ENCODE data around the gene PDE4D.

PDE4D gene

GRCh38 chr5:59893429-59894227 is at the start of gene PDE4D:
Gene PDE4D, minus strand, starts transcription at chr5:59893726.
- Histone ChIP-seq H3K4me1 (ENCODE audit: control insufficient read depth, insufficient read depth, low read length) (no peaks in the 10 kb centered on the region), H3K4me3 (ENCODE audit: low read depth, low read length) (peak within 1 kb of the TSS; percentile 65), H3K36me3 (ENCODE audit: control insufficient read depth, insufficient read depth, low read length) (no peaks in the 10 kb centered on the region), H3K9me3 (ENCODE audit: control insufficient read depth, insufficient read depth, low read length) (no peaks in the 10 kb centered on the region), H3K27me3 (ENCODE audit: control insufficient read depth, insufficient read depth, low read length) (peaks cover 58% of the 10 kb centered on the region), H3K9ac (ENCODE audit: low read depth, low read length) (no peak within 1 kb of the TSS)

GRCh38 chr5:59937633-59938032 is 44.1 kb upstream of the PDE4D start:
- Histone ChIP-seq H3K9me3 (ENCODE audit: control insufficient read depth, insufficient read depth, low read length) (no peaks in the 10 kb centered on the region), H3K4me3 (ENCODE audit: low read depth, low read length) (no peak overlapping the region), H3K27me3 (ENCODE audit: control insufficient read depth, insufficient read depth, low read length) (no peaks in the 10 kb centered on the region), H3K4me1 (ENCODE audit: control insufficient read depth, insufficient read depth, low read length) (no peaks in the 10 kb centered on the region), H3K9ac (ENCODE audit: low read depth, low read length) (no peak overlapping the region), H3K36me3 (ENCODE audit: control insufficient read depth, insufficient read depth, low read length) (no peaks in the 10 kb centered on the region)

DNA sequence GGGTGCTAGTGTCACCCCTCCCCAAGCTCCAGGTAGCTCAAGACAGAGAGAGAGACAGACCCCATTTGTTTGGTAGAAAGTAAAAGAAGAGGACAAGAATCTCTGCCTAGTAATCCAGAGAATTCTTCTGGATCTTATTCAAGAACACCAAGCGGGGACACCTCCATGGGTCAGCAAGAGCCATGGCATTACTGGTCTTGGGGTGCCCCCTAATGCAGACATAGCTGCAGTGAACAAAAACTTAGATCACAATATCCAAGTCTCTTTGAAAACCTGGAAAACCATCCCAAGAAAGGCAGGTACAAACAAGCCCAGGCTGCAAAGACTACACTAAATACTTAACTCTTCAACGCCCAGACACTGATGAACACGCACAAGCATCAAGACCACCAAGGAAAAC is 29.9 kb upstream of the PDE4D start:
- Histone ChIP-seq H3K9ac (ENCODE audit: low read depth, low read length) (no peak overlapping the region), H3K27me3 (ENCODE audit: control insufficient read depth, insufficient read depth, low read length) (no peaks in the 10 kb centered on the region), H3K36me3 (ENCODE audit: control insufficient read depth, insufficient read depth, low read length) (no peaks in the 10 kb centered on the region), H3K9me3 (ENCODE audit: control insufficient read depth, insufficient read depth, low read length) (no peaks in the 10 kb centered on the region), H3K4me3 (ENCODE audit: low read depth, low read length) (no peak overlapping the region), H3K4me1 (ENCODE audit: control insufficient read depth, insufficient read depth, low read length) (peaks cover 11% of the 10 kb centered on the region)

GRCh38 chr5:59922220-59922619 is 28.7 kb upstream of the PDE4D start:
- Histone ChIP-seq H3K9me3 (ENCODE audit: control insufficient read depth, insufficient read depth, low read length) (no peaks in the 10 kb centered on the region), H3K9ac (ENCODE audit: low read depth, low read length) (no peak overlapping the region), H3K36me3 (ENCODE audit: control insufficient read depth, insufficient read depth, low read length) (no peaks in the 10 kb centered on the region), H3K4me1 (ENCODE audit: control insufficient read depth, insufficient read depth, low read length) (peaks cover 11% of the 10 kb centered on the region), H3K4me3 (ENCODE audit: low read depth, low read length) (no peak overlapping the region), H3K27me3 (ENCODE audit: control insufficient read depth, insufficient read depth, low read length) (no peaks in the 10 kb centered on the region)

- Histone ChIP-seq H3K9me3 (ENCODE audit: control insufficient read depth, insufficient read depth, low read length) (no peaks in the 10 kb centered on the region), H3K9ac (ENCODE audit: low read depth, low read length) (no peak overlapping the region), H3K4me3 (ENCODE audit: low read depth, low read length) (no peak overlapping the region), H3K4me1 (ENCODE audit: control insufficient read depth, insufficient read depth, low read length) (peaks cover 11% of the 10 kb centered on the region), H3K27me3 (ENCODE audit: control insufficient read depth, insufficient read depth, low read length) (no peaks in the 10 kb centered on the region), H3K36me3 (ENCODE audit: control insufficient read depth, insufficient read depth, low read length) (no peaks in the 10 kb centered on the region)
These were observed 28.3 kb upstream of the PDE4D start for GRCh38 chr5:59921816-59922215.

GRCh38 chr5:59919484-59919883 is 26.0 kb upstream of the PDE4D start:
- H3K4me1 ChIP-seq (ENCODE audit: control insufficient read depth, insufficient read depth, low read length): peaks cover 11% of the 10 kb centered on the region
- no peaks in the 10 kb centered on the region for H3K9me3 ChIP-seq (ENCODE audit: control insufficient read depth, insufficient read depth, low read length)
- H3K36me3 ChIP-seq (ENCODE audit: control insufficient read depth, insufficient read depth, low read length): no peaks in the 10 kb centered on the region

DNA sequence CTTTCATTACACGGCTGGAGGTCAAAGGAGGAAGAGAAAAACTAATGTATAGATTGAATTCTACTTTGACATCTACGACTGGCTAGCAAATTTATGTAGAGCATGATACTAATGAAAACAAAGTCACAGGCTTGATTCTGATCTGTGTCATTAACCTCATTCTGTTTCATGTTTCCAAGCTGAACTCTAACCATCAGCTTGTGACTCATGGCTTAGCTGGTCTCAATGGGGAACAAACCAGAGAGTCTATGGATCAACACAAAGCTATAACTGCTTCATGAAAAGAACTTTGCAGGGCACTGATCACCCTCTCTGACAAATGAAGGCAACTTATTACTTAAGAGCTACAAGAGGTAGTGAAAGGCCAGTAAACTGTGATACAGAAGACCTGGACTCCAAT is 23.6 kb upstream of the PDE4D start:
- Histone ChIP-seq H3K4me1 (ENCODE audit: control insufficient read depth, insufficient read depth, low read length) (peaks cover 7% of the 10 kb centered on the region), H3K36me3 (ENCODE audit: control insufficient read depth, insufficient read depth, low read length) (no peaks in the 10 kb centered on the region), H3K4me3 (ENCODE audit: low read depth, low read length) (no peak overlapping the region), H3K9ac (ENCODE audit: low read depth, low read length) (no peak overlapping the region), H3K27me3 (ENCODE audit: control insufficient read depth, insufficient read depth, low read length) (no peaks in the 10 kb centered on the region), H3K9me3 (ENCODE audit: control insufficient read depth, insufficient read depth, low read length) (no peaks in the 10 kb centered on the region)

More at GRCh38 chr5:59919484-59919883, 26.0 kb upstream of the PDE4D start:
- no peaks in the 10 kb centered on the region for H3K27me3 ChIP-seq (ENCODE audit: control insufficient read depth, insufficient read depth, low read length)
- H3K9ac ChIP-seq (ENCODE audit: low read depth, low read length): no peak overlapping the region
- H3K4me3 ChIP-seq (ENCODE audit: low read depth, low read length): no peak overlapping the region

DNA sequence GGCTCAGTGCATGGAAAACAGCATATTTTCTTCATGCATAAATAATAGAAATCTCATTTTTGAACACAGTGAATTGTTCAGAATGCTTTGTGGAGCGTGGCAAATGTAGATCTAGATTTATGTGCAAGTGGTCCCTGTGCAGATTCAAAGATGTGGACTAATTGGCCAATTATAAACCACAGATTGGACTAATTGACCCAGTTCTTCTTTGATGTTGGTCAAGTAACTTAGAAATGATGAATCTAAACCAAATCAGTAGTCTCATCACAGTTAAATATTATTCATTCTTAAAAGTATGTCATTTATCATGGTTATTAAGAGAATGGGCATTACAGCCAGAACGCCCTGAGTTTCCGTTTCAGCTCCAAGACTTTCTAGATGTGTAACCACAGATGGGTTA is 11.7 kb upstream of the PDE4D start:
- Histone ChIP-seq H3K4me3 (ENCODE audit: low read depth, low read length) (no peak overlapping the region), H3K27me3 (ENCODE audit: control insufficient read depth, insufficient read depth, low read length) (no peaks in the 10 kb centered on the region), H3K9me3 (ENCODE audit: control insufficient read depth, insufficient read depth, low read length) (no peaks in the 10 kb centered on the region), H3K4me1 (ENCODE audit: control insufficient read depth, insufficient read depth, low read length) (no peaks in the 10 kb centered on the region), H3K9ac (ENCODE audit: low read depth, low read length) (no peak overlapping the region), H3K36me3 (ENCODE audit: control insufficient read depth, insufficient read depth, low read length) (no peaks in the 10 kb centered on the region)

DNA sequence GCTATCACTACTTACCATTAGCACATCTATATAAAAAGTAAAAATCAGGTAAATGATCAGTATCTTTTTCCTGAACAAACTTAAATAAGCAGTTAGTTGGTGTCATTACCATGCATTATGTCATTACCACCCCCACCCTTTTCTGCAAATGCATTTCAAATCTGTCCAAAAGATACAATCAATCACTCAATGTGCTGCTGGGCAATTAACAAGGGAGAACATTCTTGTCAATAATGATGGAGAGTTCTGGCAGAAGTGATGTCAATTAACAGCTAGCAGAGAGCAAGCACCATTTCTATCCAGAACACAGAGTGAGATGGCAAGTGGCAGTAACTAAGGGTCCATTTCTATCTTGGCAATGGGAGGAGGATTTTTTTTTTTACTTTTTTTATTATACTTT is 3.5 kb upstream of the PDE4D start:
- peaks cover 37% of the 10 kb centered on the region for H3K27me3 ChIP-seq (ENCODE audit: control insufficient read depth, insufficient read depth, low read length)
- H3K9ac ChIP-seq (ENCODE audit: low read depth, low read length): no peak overlapping the region
- no peak overlapping the region for H3K4me3 ChIP-seq (ENCODE audit: low read depth, low read length)
- no peaks in the 10 kb centered on the region for H3K9me3 ChIP-seq (ENCODE audit: control insufficient read depth, insufficient read depth, low read length)
- no peaks in the 10 kb centered on the region for H3K36me3 ChIP-seq (ENCODE audit: control insufficient read depth, insufficient read depth, low read length)
- no peaks in the 10 kb centered on the region for H3K4me1 ChIP-seq (ENCODE audit: control insufficient read depth, insufficient read depth, low read length)

GRCh38 chr5:59891962-59892643 is 1.4 kb downstream of the PDE4D start:
- H3K36me3 ChIP-seq (ENCODE audit: control insufficient read depth, insufficient read depth, low read length): no peaks in the 10 kb centered on the region
- H3K9ac ChIP-seq (ENCODE audit: low read depth, low read length): no peak overlapping the region
- no peaks in the 10 kb centered on the region for H3K9me3 ChIP-seq (ENCODE audit: control insufficient read depth, insufficient read depth, low read length)
- no peaks in the 10 kb centered on the region for H3K4me1 ChIP-seq (ENCODE audit: control insufficient read depth, insufficient read depth, low read length)
- H3K4me3 ChIP-seq (ENCODE audit: low read depth, low read length): peak overlapping the region; percentile 65
- peaks cover 58% of the 10 kb centered on the region for H3K27me3 ChIP-seq (ENCODE audit: control insufficient read depth, insufficient read depth, low read length)

GRCh38 chr5:59887274-59887673 is 6.3 kb downstream of the PDE4D start:
- Histone ChIP-seq H3K4me1 (ENCODE audit: control insufficient read depth, insufficient read depth, low read length) (no peaks in the 10 kb centered on the region), H3K36me3 (ENCODE audit: control insufficient read depth, insufficient read depth, low read length) (no peaks in the 10 kb centered on the region), H3K9ac (ENCODE audit: low read depth, low read length) (no peak overlapping the region), H3K4me3 (ENCODE audit: low read depth, low read length) (no peak overlapping the region), H3K27me3 (ENCODE audit: control insufficient read depth, insufficient read depth, low read length) (peaks cover 23% of the 10 kb centered on the region), H3K9me3 (ENCODE audit: control insufficient read depth, insufficient read depth, low read length) (no peaks in the 10 kb centered on the region)

- Histone ChIP-seq H3K4me1 (ENCODE audit: control insufficient read depth, insufficient read depth, low read length) (peaks cover under 1% of the 10 kb centered on the region), H3K4me3 (ENCODE audit: low read depth, low read length) (no peak overlapping the region), H3K36me3 (ENCODE audit: control insufficient read depth, insufficient read depth, low read length) (no peaks in the 10 kb centered on the region), H3K9me3 (ENCODE audit: control insufficient read depth, insufficient read depth, low read length) (no peaks in the 10 kb centered on the region), H3K27me3 (ENCODE audit: control insufficient read depth, insufficient read depth, low read length) (no peaks in the 10 kb centered on the region), H3K9ac (ENCODE audit: low read depth, low read length) (no peak overlapping the region)
These were observed 18.9 kb downstream of the PDE4D start for GRCh38 chr5:59874675-59875074.
